EH (cell line): Measurements from ENCODE around the gene GHR.

Experiments
- DNase-seq: peaks from one replicate; pipeline ENCODE4 v3.0.0-alpha.2; 2015; ENCODE audit warnings: low read depth

Gene GHR

GRCh38 chr5:42604171-42604711, 181.0 kb downstream of the GHR start:
- no peak for DNase-seq

GRCh38 chr5:42605490-42605889, 182.3 kb downstream of the GHR start:
- DNase-seq, result no peak

- no peak for DNase-seq
Observed at GRCh38 chr5:42606464-42606869, 183.2 kb downstream of the GHR start.

GRCh38 chr5:42611437-42611836, 188.2 kb downstream of the GHR start:
- no peak for DNase-seq

- no peak for DNase-seq
Observed at GRCh38 chr5:42612750-42613366, 189.6 kb downstream of the GHR start.

GRCh38 chr5:42614509-42614908, 191.3 kb downstream of the GHR start:
- no peak for DNase-seq

- peak; percentile 4 for DNase-seq
Observed at GRCh38 chr5:42620579-42621216, 197.5 kb downstream of the GHR start.

- DNase-seq, result no peak
Observed at GRCh38 chr5:42621242-42621641, 198.0 kb downstream of the GHR start.

GRCh38 chr5:42621662-42622061, 198.4 kb downstream of the GHR start:
- no peak for DNase-seq

- DNase-seq, result no peak
Observed at GRCh38 chr5:42624912-42625311, 201.7 kb downstream of the GHR start.

- no peak for DNase-seq
Observed at GRCh38 chr5:42626462-42626861, 203.2 kb downstream of the GHR start.

- DNase-seq, result no peak
Observed at GRCh38 chr5:42628821-42629220, 205.6 kb downstream of the GHR start.

- no peak for DNase-seq
Observed at GRCh38 chr5:42629284-42629683, 206.0 kb downstream of the GHR start.

GRCh38 chr5:42631241-42631640, 208.0 kb downstream of the GHR start:
- no peak for DNase-seq

GRCh38 chr5:42632354-42632900, 209.2 kb downstream of the GHR start:
- no peak for DNase-seq

GRCh38 chr5:42634575-42634974, 211.3 kb downstream of the GHR start:
- no peak for DNase-seq

GRCh38 chr5:42636425-42636824, 213.2 kb downstream of the GHR start:
- no peak for DNase-seq

GRCh38 chr5:42636946-42637345, 213.7 kb downstream of the GHR start:
- DNase-seq, result no peak

GRCh38 chr5:42638972-42639371, 215.7 kb downstream of the GHR start:
- DNase-seq, result no peak

GRCh38 chr5:42640835-42641234, 217.6 kb downstream of the GHR start:
- DNase-seq, result no peak

GRCh38 chr5:42641336-42642005, 218.2 kb downstream of the GHR start:
- DNase-seq, result peak; percentile 7

GRCh38 chr5:42642006-42642405, 218.8 kb downstream of the GHR start:
- DNase-seq, result no peak

- DNase-seq, result no peak
Observed at GRCh38 chr5:42643360-42643759, 220.1 kb downstream of the GHR start.
